ENCODE data around the gene TFIP11.
A peak's percentile ranks its signal among the peaks of the same experiment; 100 is the strongest.
"Not testable (repeated sequence)": the region's sequence is repeated elsewhere in the genome, so short reads cannot be mapped to it uniquely, and the experiment has no call there.

TFIP11 gene

DNA sequence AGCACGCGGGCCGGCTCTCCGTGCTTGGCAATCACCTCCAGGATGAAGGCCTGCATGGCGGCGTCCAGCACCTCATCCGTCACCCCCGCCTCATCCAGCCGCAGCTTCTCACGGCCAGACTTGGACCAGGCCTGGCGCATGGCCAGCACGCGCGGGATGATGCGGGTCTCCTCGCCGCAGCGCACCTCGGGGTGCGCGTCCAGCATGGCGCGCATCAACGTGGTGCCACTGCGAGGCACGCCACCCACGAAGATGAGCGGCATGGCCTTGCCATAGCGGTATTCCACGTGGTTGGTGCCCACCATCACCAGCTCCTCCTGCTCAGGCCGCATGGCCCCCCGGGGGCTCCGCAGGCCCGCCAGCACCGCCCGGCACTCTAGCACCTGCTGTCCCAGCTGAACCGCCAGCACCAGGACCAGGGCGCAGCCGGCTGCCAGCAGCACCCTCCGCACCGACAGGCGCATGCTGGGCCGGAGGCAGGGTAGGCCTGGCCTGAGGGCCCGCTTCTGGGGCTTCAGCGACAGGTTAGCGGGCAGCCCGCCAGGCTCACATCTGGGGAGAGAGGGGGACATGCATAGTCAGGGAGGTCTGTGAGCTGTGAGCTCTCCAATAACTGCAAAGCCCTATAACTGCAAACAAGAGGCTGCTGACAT, 29.0 kb upstream of the TFIP11 start:
- DNase-seq (ENCODE audit: low spot score), result no peak

DNA sequence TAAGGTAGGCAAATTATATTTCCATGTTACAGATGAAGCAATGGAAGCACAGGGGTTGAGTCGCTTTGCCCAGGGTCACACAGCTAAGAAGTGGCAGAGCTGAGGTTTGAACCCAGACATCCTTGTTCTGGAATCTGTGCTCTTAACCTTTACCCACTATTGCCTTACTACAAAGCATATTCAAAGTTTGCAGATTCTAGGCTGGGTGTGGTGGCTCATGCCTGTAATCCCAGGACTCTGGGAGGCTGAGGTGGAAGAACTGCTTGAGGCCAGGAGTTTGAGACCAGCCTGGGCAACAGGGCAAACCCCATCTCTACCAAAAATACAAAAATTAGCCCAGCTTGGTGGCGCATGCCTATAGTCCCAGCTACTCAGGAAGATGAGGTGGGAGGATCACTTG, 27.8 kb upstream of the TFIP11 start:
- no peak for DNase-seq (ENCODE audit: low spot score)

DNA sequence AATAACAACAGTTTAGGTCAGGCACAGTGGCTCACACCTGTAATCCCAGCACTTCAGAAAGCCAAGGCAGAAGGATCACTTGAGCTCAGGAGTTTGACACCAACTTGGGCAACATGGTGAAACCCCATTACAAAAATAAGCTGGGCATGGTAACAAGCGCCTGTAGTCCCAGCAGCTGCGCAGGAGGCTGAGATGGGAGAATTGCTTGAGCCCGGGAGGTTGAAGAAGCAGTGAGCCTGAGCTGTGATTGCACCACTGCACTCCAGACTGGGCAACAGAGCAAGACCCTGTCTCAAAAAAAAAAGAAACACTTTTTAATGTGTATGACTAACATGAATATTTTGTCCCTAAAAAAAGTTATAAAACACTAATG, 24.5 kb upstream of the TFIP11 start:
- DNase-seq (ENCODE audit: low spot score), result no peak

DNA sequence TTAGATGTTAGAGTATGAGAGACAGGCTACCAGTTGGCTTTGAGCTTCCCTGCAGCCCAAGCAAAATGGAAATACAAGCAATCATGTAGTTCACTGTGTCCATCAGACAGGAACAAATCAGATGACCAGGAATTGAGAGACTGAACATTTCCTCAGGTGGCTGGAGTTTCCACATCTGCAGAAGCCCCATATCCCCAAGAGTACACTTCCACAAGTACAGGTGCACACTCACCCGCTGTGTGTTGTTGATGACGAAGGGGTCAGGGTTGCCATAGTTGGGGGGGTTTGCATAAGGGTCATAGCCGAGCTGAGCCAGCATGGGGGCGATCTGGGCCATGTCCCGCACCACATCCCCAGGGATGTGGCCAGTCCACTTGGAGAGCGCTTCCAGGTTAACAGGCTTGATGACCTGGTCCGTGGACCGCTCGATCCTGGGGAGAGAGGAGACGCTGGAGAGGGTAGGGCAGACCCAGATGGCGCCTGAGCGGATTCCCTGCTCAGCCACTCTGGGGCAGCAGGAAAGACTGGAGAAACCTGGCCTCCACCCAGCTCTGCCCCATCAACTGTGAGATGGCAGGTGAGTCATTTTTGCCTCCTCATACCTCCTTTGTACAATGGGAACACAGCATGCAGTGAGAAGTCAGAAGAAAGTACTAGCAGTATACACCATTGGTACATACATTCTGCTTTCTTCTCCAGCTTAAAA, 23.9 kb upstream of the TFIP11 start:
- DNase-seq (ENCODE audit: low spot score), result no peak

DNA sequence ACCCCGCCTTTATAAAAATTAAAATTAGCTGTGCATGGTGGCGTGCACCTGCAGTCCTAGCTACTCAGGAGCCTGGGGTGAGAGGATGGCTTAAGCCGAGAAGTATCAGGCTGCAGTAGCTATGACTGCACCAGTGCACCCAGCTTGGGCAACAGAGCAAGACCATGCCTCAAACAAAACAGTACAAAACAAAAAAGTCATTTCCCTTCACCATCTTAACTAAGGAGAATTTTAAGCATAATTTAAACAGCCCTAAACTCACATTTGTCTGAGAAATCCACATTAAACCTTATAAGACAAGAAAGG, 23.3 kb upstream of the TFIP11 start:
- DNase-seq (ENCODE audit: low spot score), result no peak

DNA sequence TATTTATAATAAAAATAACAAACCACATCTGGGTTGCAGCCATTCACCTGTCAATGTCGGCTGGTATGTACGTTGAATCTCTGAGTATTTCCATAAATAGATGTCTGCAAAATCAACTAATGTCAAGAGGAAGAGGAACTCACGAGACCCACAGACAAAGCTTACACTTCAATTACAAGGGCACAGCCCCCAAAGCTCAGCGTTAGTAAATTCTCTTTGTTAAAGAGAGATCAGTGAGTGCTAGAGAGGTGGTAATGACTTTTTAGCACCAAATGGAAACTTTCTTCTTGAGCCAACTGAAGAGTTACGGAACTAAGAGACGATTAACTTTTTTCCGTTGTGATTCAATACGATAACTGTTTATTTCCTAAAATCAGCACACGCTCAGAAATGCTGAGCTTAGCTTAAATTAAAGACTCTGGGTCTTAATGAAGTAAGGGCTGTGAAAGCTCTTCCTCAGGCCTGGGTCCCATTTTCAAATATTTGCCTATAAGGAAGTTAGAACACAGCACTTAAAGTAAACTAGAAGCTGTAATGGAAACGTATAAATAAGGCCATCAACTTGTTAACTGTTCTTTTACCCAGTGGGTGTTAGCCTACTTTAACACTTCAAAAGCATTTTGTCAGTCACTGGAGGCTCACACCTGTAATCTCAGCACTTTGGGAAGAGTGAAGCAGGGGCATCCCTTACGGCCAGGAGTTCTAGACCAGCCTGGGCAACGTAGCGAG, 22.8 kb upstream of the TFIP11 start:
- DNase-seq (ENCODE audit: low spot score), result no peak

DNA sequence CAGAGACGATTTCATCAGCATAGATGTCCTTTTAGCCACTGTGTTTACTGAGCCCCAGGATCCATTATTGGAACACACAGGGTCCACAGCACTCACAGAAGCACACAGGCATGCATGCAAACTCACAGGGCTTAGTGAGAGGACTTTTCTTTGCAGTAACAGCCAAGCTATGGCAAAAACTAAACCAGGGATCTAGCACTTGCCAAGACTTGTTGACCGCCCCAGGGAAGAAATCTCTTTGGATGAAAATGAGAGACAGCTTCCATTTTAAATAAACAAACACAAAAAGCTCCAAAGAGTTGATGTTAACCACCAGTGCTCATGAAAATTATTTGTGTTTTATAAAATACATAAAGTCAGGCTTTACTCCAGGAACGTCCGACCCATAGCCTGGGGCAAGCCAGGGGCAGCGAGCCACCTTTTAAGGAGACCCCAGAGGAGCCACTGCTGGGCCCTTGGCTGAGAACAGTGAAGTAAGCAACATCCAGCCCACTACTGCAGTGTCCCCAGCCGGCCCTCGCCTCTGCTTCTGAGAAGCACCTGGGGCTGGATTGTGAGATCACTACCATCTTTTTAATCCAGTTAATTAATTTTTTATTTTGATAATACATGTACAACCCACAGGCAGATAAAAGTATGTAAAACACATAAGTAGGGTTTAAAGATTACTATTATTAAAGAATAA, 22.0 kb upstream of the TFIP11 start:
- no peak for DNase-seq (ENCODE audit: low spot score)

DNA sequence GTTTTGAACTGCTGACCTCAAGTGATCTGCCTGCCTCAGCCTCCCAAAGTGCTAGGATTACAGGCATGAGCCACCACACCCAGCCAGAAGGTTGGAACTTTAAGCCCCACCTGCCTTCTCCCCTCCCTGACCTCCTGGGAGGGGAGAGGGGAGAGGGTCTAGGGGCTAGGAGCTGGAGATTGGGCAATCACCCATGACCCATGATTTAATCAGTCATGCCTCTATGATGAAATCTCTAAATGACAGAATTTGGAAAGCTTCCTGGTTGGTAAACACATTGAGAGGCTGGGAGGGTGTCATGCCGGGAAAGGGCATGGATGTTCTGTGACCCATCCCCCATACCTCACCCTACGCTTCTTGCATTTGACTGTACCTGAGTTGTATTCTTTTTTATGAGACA, 17.1 kb upstream of the TFIP11 start:
- DNase-seq (ENCODE audit: low spot score), result peak; percentile 39

DNA sequence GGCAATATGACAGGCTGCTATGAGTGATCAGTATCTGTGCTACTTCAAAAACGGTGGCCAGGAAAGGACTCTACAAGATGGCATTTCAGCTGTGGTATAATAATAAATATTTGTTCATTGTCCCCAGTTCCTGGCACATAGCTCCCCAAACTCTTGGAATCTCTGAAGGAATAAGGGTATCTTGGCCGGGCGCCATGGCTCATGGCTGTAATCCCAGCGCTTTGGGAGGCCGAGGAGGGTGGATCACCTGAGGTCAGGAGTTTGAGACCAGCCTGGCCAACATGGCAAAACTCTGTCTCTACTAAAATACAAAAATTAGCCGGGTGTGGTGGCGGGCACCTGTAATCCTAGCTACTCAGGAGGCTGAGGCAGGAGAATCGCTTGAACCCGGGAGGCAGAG, 16.2 kb upstream of the TFIP11 start:
- not testable (repeated sequence) for DNase-seq (ENCODE audit: low spot score)

DNA sequence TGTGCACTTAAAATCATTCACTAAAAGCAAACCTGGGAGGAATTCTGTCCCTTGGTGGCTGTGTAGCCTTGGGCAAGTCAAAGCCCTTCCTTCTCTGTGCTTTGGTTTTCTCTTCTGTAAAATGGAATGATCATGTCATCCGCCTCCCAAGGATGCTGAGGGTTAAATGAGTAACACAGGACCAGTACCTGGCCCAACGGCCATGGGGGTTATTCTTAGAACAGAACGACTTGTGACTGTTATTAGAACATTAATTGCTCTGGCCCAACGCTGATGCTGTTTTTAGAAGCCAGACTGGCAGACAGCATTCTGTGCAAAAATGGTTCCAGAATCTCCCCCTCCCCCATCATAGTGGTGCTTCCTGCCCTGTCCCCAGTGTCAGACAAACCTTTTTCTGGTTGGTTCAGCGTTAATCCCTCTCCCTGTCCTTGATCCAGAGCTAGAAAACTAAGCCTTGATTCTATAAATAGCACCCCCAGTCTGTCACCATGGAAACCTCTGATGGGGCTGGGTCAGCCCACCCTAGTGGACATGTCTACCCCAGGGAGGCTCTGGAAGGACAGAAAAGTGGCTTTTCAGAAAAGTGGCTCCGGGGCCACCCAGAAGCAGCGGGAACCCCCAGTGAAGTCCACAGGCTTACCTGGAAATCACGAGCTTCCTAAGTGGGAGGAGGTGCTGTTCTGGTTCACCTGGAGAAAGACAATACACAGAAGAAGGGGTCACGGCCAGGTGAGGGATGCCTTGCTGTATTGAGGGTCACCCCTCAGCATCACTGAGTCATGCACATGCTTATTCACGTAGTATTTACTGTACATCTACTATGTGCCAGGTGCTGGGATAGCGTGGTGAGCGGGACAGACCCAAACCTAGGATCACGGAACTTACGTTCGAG, 15.5 kb upstream of the TFIP11 start:
- DNase-seq (ENCODE audit: low spot score), result no peak

DNA sequence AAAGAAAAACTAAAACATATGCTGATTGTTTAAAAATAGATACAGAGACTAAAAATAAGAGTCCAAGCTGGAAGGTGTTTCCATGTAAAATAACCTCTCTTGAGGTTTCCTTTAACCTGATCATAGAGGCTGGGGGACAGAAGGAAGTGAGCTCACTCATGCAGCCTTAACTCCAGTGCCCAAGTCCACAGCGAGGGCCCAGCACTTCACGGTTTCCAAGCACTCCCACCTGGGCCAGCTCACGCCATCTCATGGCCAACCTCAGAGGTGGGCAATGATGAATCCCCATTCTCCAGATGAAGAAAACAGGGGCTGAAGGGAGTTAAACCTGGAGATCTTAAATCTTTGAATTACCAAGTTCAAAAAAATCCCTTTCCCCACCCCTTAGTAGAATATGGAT, 14.9 kb upstream of the TFIP11 start:
- no peak for DNase-seq (ENCODE audit: low spot score)

DNA sequence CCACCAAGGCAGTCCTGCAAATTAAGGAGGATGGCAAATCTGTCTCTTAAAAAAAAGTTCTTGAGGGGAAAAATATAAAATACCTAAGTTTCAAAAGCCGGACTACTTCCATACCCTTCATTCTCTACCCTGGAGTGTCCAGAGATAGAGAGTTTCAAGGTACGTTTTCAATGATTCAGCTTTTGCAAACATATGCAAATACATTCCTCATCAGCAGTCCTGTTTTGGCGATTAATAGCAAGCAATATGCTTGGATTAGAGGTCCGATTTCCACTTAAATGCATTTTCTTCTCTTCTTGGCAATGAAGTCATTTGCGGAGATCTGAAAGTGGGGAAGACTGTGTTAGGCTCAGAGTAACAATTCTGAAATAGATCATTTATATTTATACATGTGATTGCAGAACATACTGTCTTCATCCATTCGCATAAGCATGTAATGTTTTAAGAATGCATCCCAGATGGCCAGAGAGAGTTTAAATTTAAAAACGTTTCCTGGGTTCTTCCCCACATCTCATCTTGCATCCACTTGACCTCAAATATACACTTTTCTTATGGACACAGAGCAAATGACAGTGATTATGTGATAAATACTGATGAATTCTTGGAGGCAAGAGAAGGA, 13.8 kb upstream of the TFIP11 start:
- no peak for DNase-seq (ENCODE audit: low spot score)

DNA sequence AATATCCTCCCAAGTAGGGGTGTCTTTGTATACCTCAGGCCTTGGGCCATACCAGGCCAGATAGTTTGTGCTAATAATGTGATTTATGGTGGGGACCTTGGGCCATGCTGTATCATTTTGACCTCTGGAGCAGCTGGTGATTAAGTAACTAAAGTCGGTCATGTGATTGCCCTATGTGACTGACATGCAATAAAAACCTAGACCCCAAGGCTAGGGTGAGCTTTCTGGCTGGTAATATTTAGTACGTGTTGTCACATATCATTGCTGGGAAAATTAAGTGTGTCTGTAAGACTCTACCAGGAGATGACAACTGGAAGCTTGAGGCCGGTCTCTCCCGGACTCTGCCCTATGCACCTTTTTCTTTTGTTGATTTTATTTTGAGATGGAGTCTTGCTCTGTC, 12.6 kb upstream of the TFIP11 start:
- DNase-seq (ENCODE audit: low spot score), result no peak

DNA sequence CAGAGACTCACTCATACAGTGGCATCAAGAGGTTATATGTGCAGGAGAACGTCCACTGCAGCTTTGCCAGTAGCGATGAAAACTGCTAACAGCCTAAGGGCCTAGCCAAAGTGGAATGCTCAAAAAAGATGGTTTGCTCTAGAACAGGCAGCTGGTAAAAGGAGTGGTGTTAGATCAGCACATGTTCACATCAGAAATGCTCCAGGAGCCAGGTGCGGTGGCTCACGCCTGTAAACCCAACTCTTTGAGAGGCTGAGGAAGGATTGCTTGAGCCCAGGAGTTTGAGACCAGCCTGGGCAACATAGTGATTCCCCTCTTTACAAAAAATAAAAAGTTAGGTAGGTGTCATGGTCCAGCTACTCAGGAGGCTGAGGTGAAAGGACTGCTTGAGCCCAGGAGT, 10.3 kb upstream of the TFIP11 start:
- no peak for DNase-seq (ENCODE audit: low spot score)

DNA sequence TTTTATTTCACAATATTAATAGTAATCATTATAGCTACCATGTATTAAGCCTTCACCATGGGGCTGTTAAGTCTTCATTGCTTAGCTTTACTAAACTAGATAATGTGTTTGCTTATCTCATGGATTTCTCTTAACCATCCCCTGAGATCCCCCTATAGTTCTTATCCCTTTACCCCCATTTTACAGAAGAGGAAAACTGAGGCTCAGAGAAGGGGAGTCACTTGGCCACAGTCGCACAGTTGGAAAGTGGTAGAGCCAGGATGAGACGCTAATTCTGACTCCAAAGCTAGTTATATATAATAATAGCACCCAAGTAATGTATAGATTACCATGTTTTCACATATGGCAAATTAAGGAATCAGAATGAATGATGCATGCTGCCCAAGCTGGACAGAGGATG, 9.7 kb upstream of the TFIP11 start:
- no peak for DNase-seq (ENCODE audit: low spot score)

DNA sequence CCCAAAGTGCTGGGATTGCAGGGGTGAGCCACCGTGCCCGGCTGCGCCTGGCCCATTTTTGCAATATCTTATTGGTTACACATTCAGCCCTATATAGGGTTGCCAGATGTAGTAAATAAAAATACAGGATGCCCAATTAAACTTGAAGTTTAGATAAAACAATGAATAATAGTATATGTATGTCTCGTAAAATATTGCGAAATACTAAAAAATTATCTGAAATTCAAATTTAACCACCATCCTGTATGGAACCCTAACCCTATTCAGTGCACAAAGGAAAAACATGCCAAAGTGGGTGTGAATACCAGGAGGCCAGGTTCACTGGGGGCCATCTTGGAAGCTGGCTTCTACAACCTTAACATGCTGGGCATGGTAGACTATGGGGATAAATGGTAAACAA, 5.2 kb upstream of the TFIP11 start:
- no peak for DNase-seq (ENCODE audit: low spot score)

DNA sequence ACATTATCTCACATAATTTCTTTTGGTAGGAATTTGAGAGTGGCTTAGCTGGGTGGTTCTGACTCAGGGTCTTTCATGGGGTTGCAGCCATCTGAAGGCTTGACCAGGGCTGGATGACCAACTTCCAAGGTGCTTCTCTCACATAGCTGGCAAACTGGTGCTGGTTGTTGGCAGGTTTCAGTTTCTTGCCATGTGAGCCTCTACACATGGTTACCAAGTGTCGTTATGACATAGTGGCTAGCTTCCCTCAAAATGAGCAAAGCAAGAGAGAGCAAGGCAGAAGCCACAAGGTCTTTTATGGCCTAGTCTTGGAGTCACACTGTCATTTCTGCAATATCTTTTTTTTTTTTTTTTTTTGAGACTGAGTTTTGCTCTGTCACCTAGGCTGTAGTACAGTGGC, 4.2 kb upstream of the TFIP11 start:
- DNase-seq (ENCODE audit: low spot score), result no peak

DNA sequence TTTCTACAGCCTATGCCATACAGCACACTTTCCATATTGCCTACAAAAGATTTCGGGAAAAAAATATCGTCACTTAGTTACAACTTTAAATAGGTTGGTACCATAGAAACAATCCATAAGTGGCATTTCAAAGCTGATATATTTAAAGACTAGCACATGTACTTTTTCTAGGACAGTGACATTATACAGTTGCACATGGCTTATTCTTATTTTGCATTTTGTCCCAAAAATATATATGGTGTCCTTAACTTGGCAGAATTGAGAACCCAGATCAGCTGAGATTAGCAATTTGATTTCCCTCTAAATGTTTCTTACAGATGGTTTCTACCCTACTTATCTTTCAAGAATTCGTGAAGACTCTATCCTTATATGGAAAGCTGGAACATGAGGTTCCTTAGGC, 3.7 kb upstream of the TFIP11 start:
- no peak for DNase-seq (ENCODE audit: low spot score)

DNA sequence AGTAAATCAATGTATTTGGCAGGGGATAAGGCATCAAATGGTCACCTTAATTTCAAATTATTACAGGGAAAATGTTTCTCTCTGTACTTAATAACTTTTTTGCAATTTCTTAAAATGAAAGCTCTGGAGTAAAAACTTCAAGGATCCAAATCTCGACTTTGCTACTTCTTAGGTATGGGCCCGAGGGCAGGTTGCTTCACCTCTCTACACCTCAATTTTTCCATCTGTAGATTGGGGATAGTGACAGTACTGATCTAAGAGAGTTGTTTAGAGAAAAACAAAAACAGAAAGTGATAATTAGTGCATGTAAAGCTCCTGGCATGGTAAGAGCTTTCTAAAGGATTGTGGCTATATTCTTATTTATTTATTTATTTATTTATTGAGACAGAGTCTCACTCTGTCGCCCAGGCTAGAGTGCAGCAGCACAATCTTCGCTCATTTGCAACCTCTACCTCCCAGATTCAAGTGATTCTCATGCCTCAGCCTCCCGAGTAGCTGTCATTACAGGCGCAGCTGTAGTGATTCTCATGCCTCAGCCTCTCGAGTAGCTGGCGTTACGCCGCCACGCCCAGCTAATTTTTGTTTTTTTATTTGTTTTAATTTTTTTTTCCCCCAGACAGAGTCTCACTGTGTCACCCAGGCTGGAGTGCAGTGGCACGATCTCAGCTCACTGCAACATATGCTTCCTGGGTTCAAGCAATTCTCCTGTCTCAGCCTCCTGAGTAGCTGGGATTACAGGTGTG, 2.3 kb upstream of the TFIP11 start:
- DNase-seq (ENCODE audit: low spot score), result no peak

DNA sequence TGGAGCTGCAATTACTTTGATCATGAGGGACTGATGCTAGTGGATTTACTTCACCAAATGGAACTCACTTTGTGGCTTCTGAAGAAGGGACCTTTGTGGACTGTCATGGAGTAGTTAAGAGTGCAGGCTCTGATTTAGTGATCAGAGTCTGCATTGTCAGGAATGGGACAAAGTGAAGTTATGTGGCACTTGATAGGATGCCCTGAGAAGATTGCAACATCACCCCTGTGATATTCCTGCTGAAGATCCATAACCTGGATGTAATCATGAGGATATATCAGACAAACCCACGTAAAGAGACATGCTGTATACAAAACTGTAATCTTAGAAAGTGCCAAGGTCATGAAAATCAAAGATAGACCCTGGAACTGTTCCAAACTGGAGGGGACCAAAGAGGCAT, 1.6 kb upstream of the TFIP11 start:
- no peak for DNase-seq (ENCODE audit: low spot score)

DNA sequence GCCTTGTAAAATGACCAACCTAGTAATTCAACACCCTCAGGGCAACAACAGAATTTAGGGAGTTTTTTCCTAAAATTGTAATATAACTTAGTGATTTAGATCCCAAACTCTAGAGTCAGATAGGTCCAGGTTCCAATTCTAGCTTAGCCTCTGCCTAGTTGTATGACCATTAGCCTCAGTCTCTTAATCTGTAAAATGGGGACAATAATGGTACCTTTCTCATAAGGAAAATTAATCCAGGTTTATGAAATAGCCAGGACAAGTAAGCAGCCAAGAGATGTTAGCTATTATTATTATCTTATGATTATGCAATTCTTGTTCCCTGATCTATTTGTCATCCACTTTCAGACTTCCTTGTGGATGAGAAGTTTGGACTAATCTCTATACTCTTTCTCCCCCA, 4.1 kb downstream of the TFIP11 start:
- no peak for DNase-seq (ENCODE audit: low spot score)

All from GM03348 (cell line).